Activated gamma-delta T cell treated with anti-CD3 and anti-CD28 coated beads, Interleukin-2, amount 50 U/mL, for 16 hours (primary cell): Measurements from ENCODE around the gene C1GALT1.

Experiments
- DNase-seq: peaks from one replicate; pipeline ENCODE4 v3.0.0-alpha.2; 2020; ENCODE audit warnings: low read depth

Gene C1GALT1

DNA sequence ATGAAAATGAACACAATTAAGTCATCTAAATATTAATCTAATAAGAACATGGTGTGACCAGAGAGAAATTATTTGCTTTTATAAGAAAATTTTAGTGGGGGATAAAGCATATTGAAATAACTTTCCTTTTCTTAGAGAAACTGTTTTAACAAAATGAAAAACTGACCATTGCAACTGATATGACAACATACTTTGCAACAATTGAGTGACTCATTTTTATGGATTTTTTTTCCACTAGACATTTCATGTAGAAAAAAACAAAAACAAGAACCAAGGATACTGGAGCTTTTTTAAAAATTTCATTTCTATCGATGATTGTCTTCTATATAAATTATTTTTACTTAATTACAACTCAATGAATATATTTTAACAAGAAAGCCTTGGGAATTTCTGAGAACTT is 90.0 kb downstream of the C1GALT1 start:
- no peak for DNase-seq

DNA sequence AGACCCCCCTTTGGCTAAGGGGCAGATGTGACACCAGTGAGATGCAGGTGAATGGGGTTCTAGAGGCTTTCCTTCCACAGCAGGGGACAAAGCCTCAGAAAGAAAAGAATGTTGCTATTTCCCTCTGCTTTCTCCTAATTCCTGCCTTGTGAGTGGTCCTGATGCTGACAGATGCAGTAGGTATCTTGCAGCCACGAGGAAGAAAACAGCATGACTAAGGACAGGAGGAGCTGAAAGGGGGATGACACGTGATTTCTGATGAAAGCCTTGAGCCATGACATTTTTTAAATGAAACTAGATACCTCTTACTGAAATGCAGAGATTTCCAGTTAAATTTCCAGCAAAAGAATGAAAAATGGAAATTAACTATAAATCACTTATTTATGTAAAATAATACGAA is 92.4 kb downstream of the C1GALT1 start:
- DNase-seq = no peak

DNA sequence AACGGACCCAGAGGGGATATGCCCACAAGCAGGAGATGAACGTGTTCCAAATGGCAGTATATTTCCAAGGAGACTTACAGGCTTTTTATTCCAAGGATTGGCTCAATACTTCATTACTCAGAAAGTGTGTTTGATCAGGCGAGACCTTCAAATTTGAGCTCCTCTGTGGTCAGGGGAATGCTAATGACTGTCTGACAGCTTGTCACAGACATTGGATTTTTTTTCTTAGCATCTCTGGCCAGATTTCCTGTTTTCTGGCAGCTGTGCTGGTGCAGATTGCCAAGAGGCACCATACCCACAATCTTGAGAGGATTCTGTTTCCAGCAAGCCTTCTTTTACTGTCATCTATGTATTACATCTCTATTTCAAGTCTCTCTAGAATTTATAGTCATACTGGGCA is 93.8 kb downstream of the C1GALT1 start:
- DNase-seq = no peak

DNA sequence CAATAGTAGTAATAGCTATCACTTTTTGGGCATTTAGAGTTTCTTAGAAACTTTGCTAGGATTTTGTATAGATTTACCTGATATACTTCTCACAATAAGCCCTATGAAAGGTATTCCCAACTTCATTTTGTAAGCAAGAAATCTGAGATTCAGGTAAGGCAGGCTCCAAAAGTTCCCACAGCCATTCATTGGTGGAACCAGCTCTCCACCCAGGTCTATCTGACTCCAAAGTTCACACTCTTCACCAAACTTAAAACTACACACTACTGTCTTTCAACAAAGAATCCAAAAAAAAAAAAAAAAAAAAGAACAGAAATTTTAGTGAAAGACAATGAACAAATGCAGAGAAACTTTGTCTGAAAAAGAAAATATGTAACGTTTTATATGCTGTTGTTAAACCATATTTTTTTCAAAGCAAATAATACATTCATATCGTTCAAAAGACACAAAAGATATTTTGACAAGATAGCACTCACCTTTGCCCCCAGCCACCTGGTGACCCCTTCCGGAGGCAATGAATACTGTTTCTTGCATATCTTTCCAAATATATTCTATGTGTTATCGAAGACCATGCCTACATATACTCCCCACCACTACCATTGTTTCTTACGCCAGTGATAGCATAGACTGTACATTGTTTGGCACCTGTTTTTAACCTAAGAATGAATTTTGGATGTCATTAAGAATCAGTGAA is 108.2 kb downstream of the C1GALT1 start:
- no peak for DNase-seq

DNA sequence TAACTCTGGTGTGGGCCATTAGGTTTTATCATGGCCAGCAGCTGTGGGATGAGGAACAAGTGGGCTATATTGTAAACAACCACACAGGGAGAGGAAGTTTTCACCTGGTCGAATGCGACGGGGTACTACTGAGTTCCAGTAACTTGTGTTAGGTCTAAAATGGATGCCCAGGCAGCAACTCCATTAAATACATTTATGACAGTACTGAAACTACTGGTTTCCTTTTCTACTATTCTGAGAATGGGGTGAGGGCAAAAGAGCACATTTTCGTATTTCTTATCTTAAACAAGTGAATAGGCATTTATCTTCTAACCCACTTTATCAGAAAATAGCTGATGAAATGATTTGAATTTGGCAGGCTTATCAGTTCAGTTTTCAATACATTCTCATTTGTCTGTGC is 109.7 kb downstream of the C1GALT1 start:
- DNase-seq = no peak

DNA sequence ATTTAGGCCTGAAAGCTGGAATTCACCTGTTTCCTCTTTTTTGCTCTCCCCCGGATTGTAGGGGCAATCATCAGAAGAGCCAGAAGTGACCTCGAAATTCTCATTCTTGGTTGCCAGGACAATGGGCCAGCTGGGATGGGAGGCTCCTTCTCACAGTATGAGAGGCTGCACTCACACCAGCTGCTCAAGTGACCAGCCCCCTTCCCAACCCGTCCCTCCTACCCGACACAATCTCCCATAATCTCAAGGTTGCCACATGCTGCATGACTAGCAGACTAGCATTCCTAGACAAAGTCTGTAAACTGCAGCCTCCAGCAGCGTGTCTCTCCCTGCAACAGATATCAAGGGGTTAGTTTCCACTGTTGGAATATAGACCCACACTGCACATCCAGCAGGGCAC is 110.3 kb downstream of the C1GALT1 start:
- DNase-seq = no peak

DNA sequence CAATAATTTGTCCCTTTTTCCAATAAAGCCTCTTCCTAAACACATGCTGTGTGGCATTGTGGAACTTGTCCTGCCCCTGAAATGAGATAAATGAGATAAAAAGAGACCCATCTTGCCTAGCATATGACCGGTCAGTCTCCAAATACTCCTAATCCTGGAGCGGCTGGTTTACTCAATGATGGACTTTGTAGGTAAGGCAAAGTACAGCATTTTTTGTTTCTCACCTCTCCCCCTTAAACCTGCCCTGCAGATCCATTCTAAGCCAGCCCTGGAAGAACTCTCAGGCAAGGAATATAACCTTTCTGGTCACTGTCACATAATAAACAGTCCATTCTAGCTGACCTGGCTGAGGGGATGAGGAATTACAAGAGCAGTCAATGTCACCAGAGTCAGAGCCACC is 110.7 kb downstream of the C1GALT1 start:
- DNase-seq = no peak

DNA sequence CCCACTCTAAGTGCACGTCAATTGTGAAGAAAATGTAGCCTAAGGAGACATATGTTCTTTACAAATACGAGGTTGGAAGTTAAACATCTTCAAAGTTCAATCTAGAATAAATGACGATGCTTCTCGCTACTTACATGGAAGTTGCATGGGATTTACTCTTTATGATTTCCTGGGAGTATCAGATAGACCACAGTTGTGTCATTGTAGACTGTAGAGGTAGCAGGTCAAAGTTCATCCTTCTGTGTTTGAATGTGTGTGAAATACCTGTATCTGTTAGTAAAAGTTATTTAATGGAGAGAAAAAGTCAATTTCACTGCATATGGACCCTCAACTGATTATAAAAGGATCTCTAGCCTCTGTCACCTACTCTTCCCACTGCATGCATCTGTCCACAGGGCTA is 112.6 kb downstream of the C1GALT1 start:
- DNase-seq = no peak
